Gastrocnemius medialis (tissue), 4 donors: ENCODE results near the gene HSPG2.

Source experiments
- POLR2A ChIP-seq, 2 donors: fragments of 450-650 bp; IDR thresholded peaks; one replicate each; pipeline ENCODE4 v1.6.1; 2017; ENCODE audit warnings: antibody characterized with exemption in 2 of 2, mild to moderate bottlenecking in 2 of 2, moderate library complexity in 2 of 2
- TF ChIP-seq, protein P1 (sequence below), 5 experiments: fragments of 450-650 bp in 3 of 5; fragments of 200-600 bp in 2 of 5; sonication (generic) in 2 of 5; IDR thresholded peaks in 4 of 5; conservative IDR thresholded peaks in 1 of 5; 1 replicate in 4 of 5; 2 replicates in 1 of 5; pipeline ENCODE4 v1.5.1; 2016 to 2019; ENCODE audit warnings: antibody characterized with exemption in 5 of 5, mild to moderate bottlenecking in 3 of 5, moderate library complexity in 3 of 5

DNA sequence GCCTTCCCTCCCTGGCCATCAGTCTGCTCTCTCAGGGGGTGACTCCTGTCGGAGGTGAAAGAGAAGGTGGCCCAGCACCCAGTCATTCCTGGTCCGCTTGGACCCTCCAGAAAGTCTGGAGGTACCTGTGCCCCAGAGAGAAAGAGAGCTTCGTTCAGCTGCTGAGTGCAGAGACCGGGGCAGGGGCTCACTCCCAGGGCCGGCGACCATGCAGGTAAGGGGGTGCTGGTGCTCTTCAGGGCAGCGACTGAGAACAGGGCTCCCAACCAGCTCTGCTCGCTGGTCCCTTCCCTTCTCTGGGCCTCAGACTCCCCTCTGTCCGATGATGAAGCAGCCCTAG lies 30.1 kb downstream of the HSPG2 start:
- TF ChIP-seq, protein P1, sequence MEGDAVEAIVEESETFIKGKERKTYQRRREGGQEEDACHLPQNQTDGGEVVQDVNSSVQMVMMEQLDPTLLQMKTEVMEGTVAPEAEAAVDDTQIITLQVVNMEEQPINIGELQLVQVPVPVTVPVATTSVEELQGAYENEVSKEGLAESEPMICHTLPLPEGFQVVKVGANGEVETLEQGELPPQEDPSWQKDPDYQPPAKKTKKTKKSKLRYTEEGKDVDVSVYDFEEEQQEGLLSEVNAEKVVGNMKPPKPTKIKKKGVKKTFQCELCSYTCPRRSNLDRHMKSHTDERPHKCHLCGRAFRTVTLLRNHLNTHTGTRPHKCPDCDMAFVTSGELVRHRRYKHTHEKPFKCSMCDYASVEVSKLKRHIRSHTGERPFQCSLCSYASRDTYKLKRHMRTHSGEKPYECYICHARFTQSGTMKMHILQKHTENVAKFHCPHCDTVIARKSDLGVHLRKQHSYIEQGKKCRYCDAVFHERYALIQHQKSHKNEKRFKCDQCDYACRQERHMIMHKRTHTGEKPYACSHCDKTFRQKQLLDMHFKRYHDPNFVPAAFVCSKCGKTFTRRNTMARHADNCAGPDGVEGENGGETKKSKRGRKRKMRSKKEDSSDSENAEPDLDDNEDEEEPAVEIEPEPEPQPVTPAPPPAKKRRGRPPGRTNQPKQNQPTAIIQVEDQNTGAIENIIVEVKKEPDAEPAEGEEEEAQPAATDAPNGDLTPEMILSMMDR (IDR thresholded peaks at IDR 0.05 in 4 of 5, conservative IDR thresholded peaks at IDR 0.05 in 1 of 5), result no peak
- TF ChIP-seq POLR2A (IDR thresholded peaks at IDR 0.05), result no peak
